Transverse colon (tissue), 4 donors: ENCODE data around the gene PAIP1.

Experiments
- CTCF ChIP-seq, 5 experiments: fragments of 200-600 bp in 3 of 5; fragments of 450-650 bp in 2 of 5; sonication (generic) in 3 of 5; IDR thresholded peaks; 1 replicate in 2 of 5; 2 replicates in 3 of 5; pipeline ENCODE4 v1.5.1; 2016 to 2017; ENCODE audit warnings: antibody characterized with exemption in 5 of 5, inconsistent platforms in 3 of 5, mild to moderate bottlenecking in 2 of 5, moderate library complexity in 1 of 5
- EP300 ChIP-seq: sonication (generic); formaldehyde crosslinking; IDR thresholded peaks from one replicate; pipeline ENCODE4 v1.6.1; 2017; ENCODE audit warnings: antibody characterized with exemption, low read depth
- POLR2A ChIP-seq: fragments of 450-650 bp; IDR thresholded peaks from one replicate; pipeline ENCODE4 v1.6.1; 2016; ENCODE audit warnings: antibody characterized with exemption, mild to moderate bottlenecking, moderate library complexity
- POLR2AphosphoS5 ChIP-seq, 3 donors: sonication (generic); formaldehyde crosslinking; IDR thresholded peaks; one replicate each; pipeline ENCODE4 v1.6.1; 2016; ENCODE audit warnings: antibody characterized with exemption in 3 of 3

GRCh38 chr5:43565043-43565442, 8.2 kb upstream of the PAIP1 start:
- no peak for TF ChIP-seq CTCF (IDR thresholded peaks at IDR 0.05)
- TF ChIP-seq POLR2A: no peak
- no peak for TF ChIP-seq EP300
- no peak for TF ChIP-seq POLR2AphosphoS5 (IDR thresholded peaks at IDR 0.05)
